Pancreas (tissue), 10 donors: ENCODE data around the gene INO80E. TPM values are rescaled to one million over a fixed set of nuclear protein-coding genes. Genes with fewer than 3 reads are reported as not detected.

Experiments used
- ATAC-seq, 4 donors: fragments of 200-7000 bp; cut with Tn5 transposase; one replicate each; pipeline versions ENCODE4 v1.8.0 to v1.9.1; 2020; ENCODE audit warnings: mild to moderate bottlenecking in 4 of 4, moderate library complexity in 4 of 4
- DNase-seq, 6 donors: peaks; one replicate each; pipeline ENCODE4 v3.0.0-alpha.2; 2020
- FAIRE-seq: peaks from 2 replicates; lab custom pipeline; 2012; peaks lifted over from hg19 to GRCh38; lab: Jason Lieb, UNC
- H3K27ac ChIP-seq, 4 donors: fragments of 200-600 bp; sonication (generic); 1 replicate in 3 of 4; 2 replicates in 1 of 4; pipeline versions ENCODE4 v1.5.0 to v1.8.0; 2020
- H3K27me3 ChIP-seq, 4 donors: fragments of 200-600 bp; one replicate each; pipeline ENCODE4 v1.8.0; 2021
- H3K36me3 ChIP-seq, 3 donors: fragments of 200-600 bp; sonication (generic) in 1 of 3; one replicate each; pipeline versions ENCODE4 v1.5.0 to v1.8.0; 2020 to 2021
- H3K4me1 ChIP-seq, 3 donors: fragments of 200-600 bp; one replicate each; pipeline ENCODE4 v1.8.0; 2021
- H3K4me3 ChIP-seq, 4 donors: fragments of 200-600 bp; sonication (generic) in 2 of 4; one replicate each; pipeline versions ENCODE4 v1.5.0 to v1.8.0; 2020 to 2021
- H3K9me3 ChIP-seq, 4 donors: fragments of 200-600 bp; one replicate each; pipeline ENCODE4 v1.8.0; 2021
- WGBS, 2 donors: extraction: QIAGEN DNeasy Blood & Tissue Kit; methylation state at CpG; one replicate each; pipeline ENCODE4 v1.1.7; 2013; 5-methylcytosine and 5-hydroxymethylcytosine counted together
- intact Hi-C, 3 donors: fragments of 100-400 bp; cut with DNase I; formaldehyde crosslinking; loops; one replicate each; pipeline versions ENCODE4 v1.11.1 to v1.14.2; 2022
- polyA plus RNA-seq, 2 donors: library from polyadenylated mRNA; stranded (reverse); fragments of 200-250 nt; gene quantifications; one replicate each; pipeline ENCODE4 v1.2.3, GENCODE V29; 2013
- total RNA-seq, 6 donors: library from RNA; stranded (reverse); fragmentation: NEBNext Ultra II Directional in 4 of 6; extraction: Animal tissue kit (Norgen Biotek cat#: 25700) in 4 of 6; gene quantifications; one replicate each; pipeline versions ENCODE4 v1.2.1 to v1.2.4, GENCODE V29; 2021 to 2023
- TF ChIP-seq, protein P1 (sequence below), 4 donors: fragments of 200-600 bp; sonication (generic) in 3 of 4; IDR thresholded peaks; one replicate each; pipeline versions ENCODE4 v1.5.0 to v1.8.0; 2021; ENCODE audit warnings: antibody characterized with exemption in 4 of 4
- donor health status: healthy with polysubstance abuse.
- donor health status: DM: no; HTN: no; CAD: no; lungs with moderate emphysema.
- donor health status: DM: no; HTN: no; CAD: no.
- donor health status: control.
- donor health status: control.
- donor health status: Bipolar disorder and iron deficiency.
- donor health status: DM: yes; HTN: yes; CAD: no.
- donor health status: DM: no; HTN: no; CAD: no.
- donor health status: DM: no; HTN: no; CAD: no.
- donor health status: DM: yes; HTN: yes; CAD: no.

INO80E gene
- total and polyA plus RNA-seq, 8 donors: 24.0 to 113 (median 32.5) TPM

GRCh38 chr16:29984764-29985147 lies 11.3 kb upstream of the INO80E start:
- H3K4me1 ChIP-seq: no peaks in the 10 kb centered on the region
- H3K9me3 ChIP-seq: no peaks in the 10 kb centered on the region
- no peaks in the 10 kb centered on the region for H3K27me3 ChIP-seq
- no peak for DNase-seq
- no peak for FAIRE-seq
- ATAC-seq: no peak
- no peak overlapping the region for H3K27ac ChIP-seq
- no peak overlapping the region for H3K4me3 ChIP-seq
- TF ChIP-seq, protein P1, sequence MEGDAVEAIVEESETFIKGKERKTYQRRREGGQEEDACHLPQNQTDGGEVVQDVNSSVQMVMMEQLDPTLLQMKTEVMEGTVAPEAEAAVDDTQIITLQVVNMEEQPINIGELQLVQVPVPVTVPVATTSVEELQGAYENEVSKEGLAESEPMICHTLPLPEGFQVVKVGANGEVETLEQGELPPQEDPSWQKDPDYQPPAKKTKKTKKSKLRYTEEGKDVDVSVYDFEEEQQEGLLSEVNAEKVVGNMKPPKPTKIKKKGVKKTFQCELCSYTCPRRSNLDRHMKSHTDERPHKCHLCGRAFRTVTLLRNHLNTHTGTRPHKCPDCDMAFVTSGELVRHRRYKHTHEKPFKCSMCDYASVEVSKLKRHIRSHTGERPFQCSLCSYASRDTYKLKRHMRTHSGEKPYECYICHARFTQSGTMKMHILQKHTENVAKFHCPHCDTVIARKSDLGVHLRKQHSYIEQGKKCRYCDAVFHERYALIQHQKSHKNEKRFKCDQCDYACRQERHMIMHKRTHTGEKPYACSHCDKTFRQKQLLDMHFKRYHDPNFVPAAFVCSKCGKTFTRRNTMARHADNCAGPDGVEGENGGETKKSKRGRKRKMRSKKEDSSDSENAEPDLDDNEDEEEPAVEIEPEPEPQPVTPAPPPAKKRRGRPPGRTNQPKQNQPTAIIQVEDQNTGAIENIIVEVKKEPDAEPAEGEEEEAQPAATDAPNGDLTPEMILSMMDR (IDR thresholded peaks at IDR 0.05): no peak
- intact Hi-C loops: no loop called here
- peaks cover 0 to 76% (median 35%) of the 10 kb centered on the region in 3 donors for H3K36me3 ChIP-seq
- WGBS, 2 donors: 86% methylated on average over 5 of the region's 5 CpGs

GRCh38 chr16:29985271-29985811 lies 10.7 kb upstream of the INO80E start:
- Histone ChIP-seq H3K36me3 (peaks cover 0 to 70% (median 35%) of the 10 kb centered on the region in 3 donors), H3K27me3 (no peaks in the 10 kb centered on the region), H3K9me3 (no peaks in the 10 kb centered on the region), H3K27ac (no peak overlapping the region), H3K4me3 (no peak overlapping the region), H3K4me1 (no peaks in the 10 kb centered on the region)
- TF ChIP-seq, protein P1 (IDR thresholded peaks at IDR 0.05): no peak
- DNase-seq (peak in 1 of 6 donors; percentile 63), ATAC-seq (no peak), FAIRE-seq (no peak)
- 96% methylated on average over 28 of the region's 28 CpGs for WGBS, 2 donors
- intact Hi-C loops: no loop called here

DNA sequence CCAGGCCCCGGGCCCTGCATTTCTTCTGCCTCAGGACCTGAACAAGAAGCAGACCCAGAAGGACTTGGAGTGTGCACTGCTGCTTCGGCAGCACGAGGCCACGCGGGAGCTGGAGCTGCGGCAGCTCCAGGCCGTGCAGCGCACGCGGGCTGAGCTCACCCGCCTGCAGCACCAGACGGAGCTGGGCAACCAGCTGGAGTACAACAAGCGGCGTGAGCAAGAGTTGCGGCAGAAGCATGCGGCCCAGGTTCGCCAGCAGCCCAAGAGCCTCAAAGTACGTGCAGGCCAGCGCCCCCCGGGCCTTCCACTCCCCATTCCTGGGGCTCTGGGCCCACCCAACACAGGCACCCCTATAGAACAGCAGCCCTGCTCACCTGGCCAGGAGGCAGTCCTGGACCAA lies 9.8 kb upstream of the INO80E start:
- 92 to 93% methylated on average over 20 of the region's 20 CpGs for WGBS, 2 donors
- no peak for DNase-seq
- TF ChIP-seq, protein P1 (IDR thresholded peaks at IDR 0.05): no peak
- ATAC-seq: no peak
- Histone ChIP-seq H3K27ac (no peak overlapping the region), H3K4me3 (no peak overlapping the region), H3K36me3 (peaks cover 0 to 62% (median 35%) of the 10 kb centered on the region in 3 donors), H3K4me1 (no peaks in the 10 kb centered on the region), H3K27me3 (no peaks in the 10 kb centered on the region), H3K9me3 (no peaks in the 10 kb centered on the region)
- intact Hi-C loops: no loop called here
- no peak for FAIRE-seq

DNA sequence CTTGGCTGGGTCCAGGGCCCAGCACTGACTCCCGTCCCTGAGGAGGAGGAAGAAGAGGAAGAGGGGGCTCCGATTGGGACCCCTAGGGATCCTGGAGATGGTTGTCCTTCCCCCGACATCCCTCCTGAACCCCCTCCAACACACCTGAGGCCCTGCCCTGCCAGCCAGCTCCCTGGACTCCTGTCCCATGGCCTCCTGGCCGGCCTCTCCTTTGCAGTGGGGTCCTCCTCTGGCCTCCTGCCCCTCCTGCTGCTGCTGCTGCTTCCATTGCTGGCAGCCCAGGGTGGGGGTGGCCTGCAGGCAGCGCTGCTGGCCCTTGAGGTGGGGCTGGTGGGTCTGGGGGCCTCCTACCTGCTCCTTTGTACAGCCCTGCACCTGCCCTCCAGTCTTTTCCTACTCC lies 9.1 kb upstream of the INO80E start:
- no peak for DNase-seq

More for the DNA sequence above, 9.1 kb upstream of the INO80E start:
- intact Hi-C loops: no loop called here
- TF ChIP-seq, protein P1 (IDR thresholded peaks at IDR 0.05): no peak
- H3K27me3 ChIP-seq: no peaks in the 10 kb centered on the region
- H3K4me3 ChIP-seq: no peak overlapping the region
- no peak for ATAC-seq
- no peak for FAIRE-seq
- WGBS, 2 donors: 93 to 100% methylated on average over 2 to 5 of the region's 5 CpGs
- H3K4me1 ChIP-seq: no peaks in the 10 kb centered on the region
- no peak overlapping the region for H3K27ac ChIP-seq
- peaks cover 0 to 55% (median 31%) of the 10 kb centered on the region in 3 donors for H3K36me3 ChIP-seq
- no peaks in the 10 kb centered on the region for H3K9me3 ChIP-seq
